ENCODE data around the gene PFN1.

Gene PFN1

GRCh38 chr17:4967539-4968485 is 19.5 kb upstream of the PFN1 start, which contains the start of gene SPAG7:
SPAG7 (minus strand) TSS chr17:4967817; CDS start chr17:4967804, 13 bp downstream.
- DNase-seq = peak; percentile 88 to 89

DNA sequence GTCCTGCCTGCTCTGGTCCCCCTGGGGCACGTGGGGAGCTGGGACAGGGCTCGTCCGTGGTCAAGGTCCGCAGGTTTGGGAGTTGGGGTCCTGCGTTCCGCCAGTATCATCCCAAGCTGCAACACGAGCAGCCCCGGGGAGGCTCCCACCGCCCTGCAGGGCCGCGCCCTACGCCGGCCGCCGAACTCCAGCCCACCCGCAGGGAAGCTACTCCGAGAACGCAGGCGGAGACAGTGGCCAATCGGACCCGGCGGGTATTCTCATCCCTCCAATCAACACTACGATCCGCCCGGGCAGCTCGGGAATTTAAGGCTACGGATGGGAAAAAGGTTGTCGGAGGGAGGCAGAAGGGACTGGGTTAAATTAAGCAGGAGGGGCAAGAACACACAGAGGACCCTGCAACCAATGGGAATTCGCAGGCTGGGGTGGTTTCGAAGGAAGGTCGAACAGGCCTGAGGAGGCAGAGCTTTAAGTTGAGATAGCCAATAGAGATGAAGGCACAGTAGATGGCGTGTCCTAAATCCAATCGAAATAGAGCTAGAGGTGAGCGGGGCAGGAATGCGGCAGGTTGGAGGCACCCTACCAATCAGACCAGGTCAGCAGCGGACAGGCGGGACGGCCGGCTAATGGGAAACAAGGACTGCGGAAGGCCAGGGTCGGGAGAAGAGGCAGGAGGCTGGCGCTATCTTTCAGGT is 18.7 kb upstream of the PFN1 start:
- DNase-seq = peak; percentile 91

DNA sequence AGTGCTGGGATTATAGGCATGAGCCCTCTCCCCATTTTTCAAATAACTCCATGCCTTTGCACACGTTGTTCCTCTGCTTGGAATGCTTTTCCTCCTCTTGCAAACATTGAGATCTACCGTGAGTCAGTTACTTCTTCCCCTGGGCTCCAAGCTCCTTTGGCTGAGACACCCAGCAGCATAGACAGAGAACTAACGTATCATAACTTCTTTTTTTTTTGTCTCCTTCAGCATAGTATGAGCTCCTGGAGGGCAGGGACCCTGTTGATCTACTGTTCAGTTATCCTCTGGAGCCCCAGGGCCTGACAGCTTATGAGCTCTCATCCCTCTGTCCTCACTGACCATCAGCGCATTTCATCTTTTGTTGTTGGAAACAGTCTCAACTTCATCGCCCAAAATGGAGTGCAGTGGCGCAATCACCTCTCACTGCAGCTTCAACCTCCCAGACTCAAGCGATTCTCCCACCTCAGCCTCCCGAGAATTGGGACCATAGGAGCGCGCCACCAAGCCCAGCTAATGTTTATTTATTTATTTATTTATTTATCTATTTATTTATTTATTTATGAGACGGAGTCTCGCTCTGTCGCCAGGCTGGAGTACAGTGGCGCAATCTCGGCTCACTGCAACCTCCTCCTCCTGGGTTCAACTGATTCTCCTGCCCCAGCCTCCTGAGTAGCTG is 17.1 kb upstream of the PFN1 start:
- DNase-seq = no peak

GRCh38 chr17:4960279-4960922 is 12.1 kb upstream of the PFN1 start:
- DNase-seq = no peak

DNA sequence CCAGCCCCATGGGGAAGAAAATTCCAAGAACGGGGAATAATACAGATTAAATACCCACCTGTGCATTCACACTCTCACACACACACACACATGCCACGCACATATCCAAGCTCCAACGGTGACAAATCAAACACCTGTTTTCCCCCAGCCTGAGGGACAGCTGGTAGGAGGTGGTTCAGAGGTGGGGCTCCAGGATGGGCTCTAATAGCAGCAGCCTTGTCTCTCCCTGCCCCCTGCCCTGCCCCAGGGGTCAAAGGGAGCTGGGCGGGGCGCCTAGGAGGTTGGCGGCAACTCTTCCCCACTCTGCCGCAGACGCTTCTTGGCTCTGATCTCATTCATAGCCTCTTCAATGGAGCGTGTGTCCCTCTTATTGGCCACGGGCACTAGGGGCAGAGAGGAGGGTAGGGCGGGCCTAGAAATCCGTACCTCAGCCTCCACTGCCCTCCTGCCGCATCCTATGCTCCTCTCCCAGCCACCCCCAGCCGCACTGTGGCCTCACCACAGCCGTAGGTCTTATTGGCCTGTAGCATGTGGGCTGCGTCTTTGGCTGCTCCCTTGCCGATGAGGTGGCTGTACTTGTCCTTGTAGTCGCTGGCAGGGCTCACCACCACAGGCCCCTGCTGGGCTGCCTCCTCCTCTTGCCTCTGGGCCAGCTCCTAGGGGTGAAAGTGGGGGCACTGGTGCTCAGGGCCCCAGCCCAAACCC is 11.1 kb upstream of the PFN1 start:
- DNase-seq = no peak

GRCh38 chr17:4958102-4958501 is 9.8 kb upstream of the PFN1 start:
- no peak for DNase-seq

DNA sequence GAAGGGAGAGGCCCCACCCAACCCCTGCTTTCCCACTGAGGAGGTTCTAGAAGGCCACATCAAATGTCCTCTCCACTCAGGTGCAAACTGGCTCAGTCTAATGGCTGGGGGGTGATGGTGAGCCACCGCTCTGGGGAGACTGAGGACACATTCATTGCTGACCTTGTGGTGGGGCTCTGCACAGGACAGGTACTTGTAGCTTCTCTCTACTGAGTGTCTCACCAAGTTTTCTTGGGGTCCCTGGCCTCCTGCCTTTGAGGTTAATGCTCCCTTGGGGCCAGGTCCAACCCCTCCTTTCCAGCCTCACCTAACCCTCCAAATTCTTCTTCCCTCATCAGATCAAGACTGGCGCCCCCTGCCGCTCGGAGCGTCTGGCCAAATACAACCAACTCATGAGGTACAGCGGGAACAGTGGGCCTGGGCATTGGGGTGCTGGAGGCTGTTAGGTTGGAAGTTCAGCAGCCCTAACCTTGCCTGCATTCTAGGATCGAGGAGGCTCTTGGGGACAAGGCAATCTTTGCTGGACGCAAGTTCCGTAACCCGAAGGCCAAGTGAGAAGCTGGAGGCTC is 8.2 kb upstream of the PFN1 start:
- peak in 1 of 2 experiments; percentile 43 for DNase-seq

DNA sequence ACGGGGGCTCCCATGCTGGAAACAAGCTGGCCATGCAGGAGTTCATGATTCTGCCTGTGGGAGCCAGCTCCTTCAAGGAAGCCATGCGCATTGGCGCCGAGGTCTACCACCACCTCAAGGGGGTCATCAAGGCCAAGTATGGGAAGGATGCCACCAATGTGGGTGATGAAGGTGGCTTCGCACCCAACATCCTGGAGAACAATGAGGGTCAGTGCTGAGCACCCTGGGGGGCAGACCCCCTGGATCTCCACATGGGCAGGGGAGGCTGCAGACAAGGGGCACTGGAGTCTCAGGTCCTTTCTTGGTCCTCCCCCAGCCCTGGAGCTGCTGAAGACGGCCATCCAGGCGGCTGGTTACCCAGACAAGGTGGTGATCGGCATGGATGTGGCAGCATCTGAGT is 6.8 kb upstream of the PFN1 start:
- no peak for DNase-seq

DNA sequence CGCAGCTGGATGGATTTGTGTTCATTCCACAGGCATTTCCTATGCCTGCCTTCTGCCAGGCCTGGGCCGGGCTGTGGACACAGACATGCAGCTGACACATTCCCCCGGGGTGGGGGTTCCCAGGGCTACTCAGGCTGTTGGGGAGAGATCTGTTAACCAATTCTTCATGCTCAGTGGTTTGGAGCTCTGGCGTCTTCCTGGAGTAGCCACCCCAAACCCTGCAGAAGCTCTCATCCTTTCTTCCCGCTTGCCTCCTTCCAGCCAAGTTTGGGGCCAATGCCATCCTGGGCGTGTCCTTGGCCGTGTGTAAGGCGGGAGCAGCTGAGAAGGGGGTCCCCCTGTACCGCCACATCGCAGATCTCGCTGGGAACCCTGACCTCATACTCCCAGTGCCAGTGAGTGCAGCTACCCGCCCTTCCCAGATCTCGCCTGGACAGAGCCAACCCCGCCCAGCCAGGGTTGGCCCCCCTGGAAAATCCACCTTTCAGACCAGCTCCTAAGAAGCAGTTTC is 5.2 kb upstream of the PFN1 start:
- no peak for DNase-seq

- DNase-seq = no peak
These were observed 3.2 kb upstream of the PFN1 start for GRCh38 chr17:4951486-4951885.

DNA sequence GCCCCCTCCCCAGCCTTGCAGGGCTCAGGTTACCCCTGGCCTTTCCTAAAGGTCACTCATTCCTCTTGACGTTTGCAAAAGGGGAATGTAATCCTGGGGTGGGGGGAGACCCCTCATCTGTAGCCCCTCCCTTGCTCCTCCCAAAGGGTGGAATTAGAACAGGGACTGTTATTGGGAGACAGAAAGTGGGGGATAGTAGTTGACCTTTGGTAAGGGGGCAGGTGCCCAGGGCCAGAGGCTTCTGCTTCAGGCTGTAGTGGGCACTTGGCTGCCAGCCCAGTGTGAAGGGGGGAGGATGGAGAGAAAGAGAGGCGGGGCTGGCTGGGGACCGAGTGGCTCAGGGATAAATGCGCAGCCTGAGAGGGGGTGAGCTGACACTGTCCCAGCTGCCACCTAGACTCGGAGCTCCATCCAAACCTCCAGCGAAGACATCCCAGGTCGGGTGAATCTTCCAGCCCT is 2.4 kb upstream of the PFN1 start, which contains the start of gene ENO3:
TSS of gene ENO3 (plus strand) at position 374 of the 459 bp plus-strand sequence. CDS start 711 bp downstream, outside the sequence.
- no peak for DNase-seq

- no peak for DNase-seq
These were observed 1.9 kb upstream of the PFN1 start for GRCh38 chr17:4950075-4950745.

DNA sequence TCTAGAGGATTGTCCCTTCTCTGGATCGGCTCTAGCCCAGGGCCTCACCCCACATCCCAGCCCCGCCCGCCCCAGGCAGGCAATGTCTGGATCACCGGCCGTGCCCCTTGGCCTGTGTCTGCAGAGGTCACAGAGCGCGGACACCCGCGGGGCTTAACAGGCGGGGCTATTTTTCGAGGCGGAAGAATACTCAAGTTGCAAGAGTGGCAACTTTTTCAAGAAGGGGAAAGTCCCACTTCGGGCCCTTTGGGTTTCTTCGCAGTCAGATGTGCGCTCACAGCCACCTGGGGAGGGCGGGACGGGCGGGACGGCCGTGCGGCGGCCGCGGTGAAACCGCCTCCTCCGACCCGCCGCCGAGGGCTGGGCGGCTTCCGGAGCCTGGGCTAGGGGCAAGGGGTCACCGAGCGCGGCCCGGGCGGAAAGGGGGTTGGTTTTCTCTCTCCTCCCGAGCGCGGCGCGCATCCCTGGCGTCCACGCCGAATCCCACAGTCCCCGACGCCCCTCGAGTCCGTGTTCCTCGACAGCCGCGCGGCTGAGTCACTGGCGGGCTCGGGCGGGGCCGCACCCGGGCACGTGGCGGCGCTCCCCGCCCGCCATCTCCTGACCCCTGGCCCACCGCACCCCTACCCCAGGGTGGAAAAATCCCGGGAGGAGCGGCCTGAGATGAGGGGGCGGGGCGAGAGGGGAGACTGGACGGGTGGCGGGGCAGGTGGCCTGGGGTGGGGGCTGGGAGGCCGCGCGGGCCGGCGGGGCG is 1.2 kb upstream of the PFN1 start:
- peak; percentile 67 to 71 for DNase-seq

DNA sequence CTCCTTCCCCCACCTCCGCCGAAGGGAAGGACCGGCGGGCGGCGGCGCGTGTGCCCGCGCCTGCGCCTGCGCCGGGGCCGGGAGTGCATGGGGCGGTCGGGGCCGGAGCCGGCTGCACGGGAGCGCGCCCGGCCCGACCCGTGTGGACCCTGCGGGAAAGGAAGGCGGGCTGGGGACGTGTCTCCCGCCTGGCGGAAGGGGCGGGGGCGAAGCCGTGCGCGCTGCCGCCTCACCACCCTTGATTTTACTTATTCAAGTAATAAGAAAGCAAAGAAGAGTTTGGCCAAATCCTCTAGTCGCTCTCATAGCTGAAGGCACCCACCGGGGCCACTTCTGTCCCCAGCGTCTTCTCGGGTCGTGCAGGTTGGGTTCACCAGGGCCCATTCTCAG is 596 bp upstream of the PFN1 start:
- peak; percentile 48 to 52 for DNase-seq

GRCh38 chr17:4947411-4948165 is 742 bp downstream of the PFN1 start:
- DNase-seq = peak; percentile 51 to 52

DNA sequence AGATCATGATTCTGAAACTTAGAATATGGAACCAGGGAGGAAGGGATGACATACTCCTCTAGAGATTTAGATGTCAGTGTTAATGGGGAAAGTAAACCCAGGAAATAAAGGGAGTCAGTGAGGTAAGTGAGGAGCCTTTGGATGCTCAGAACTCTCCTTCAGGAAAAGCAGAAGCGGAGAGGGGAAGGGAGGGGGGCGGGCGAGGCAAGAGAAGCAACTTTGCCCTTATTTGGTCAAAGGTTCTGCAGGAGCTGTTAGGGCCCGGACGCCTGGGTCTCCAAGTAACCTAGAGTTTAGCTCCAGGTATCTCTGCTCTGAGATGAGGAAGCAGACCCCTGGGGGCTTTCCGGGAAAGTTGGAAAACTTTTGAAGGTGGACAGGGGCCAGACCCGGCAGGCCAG is 1.3 kb downstream of the PFN1 start:
- no peak for DNase-seq

DNA sequence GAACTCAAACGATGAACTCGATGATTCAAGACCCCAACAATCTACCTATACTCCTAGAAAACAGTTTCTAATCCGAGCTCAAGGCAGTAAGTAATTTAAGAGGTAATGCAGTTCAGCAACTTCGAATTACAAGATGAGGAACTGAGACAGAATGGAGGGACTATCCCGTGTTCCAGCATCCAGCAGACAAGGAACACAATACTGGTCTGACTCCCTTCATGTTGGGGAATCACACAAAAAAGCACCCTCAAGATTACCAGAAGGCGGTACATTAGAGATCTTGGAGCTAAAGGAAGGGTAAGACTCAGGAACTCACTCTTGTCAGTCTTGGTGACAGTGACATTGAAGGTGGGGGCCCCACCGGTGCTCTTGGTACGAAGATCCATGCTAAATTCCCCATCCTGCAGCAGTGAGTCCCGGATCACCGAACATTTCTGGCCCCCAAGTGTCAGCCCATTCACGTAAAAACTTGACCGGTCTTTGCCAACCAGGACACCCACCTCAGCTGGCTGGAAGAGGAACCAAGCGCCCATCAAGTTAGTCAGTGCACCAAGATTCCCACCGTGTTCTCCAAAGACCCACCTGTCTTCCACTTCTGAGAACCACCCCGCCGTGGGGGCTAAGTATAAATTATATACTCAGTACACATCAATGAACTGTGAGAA is 1.9 kb downstream of the PFN1 start:
- no peak for DNase-seq

DNA sequence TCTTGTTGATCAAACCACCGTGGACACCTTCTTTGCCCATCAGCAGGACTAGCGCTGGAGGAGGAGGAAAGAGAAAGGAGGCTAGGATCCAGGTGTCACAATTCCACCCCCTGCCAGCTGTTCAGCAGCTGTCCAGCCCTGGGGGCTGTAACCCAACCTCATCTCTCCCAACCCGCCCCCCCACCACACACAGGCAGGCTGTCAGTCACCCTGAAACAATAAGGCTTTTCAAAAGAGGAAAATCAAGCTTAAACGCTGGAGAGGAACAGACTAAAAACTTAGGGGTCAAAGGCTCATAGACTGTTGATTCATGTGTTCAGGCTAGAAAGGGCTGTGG is 2.4 kb downstream of the PFN1 start:
- DNase-seq = no peak
